Stimulated activated CD4-positive, alpha-beta T cell treated with anti-CD3 and anti-CD28 coated beads, Interleukin-4, amount 100 ng/mL, for 48 hours (primary cell): ENCODE data around the gene SRSF1.
"Not testable (repeated sequence)": the region's sequence is repeated elsewhere in the genome, so short reads cannot be mapped to it uniquely, and the experiment has no call there.

Experiments used
- DNase-seq, 2 donors: peaks; one replicate each; pipeline ENCODE4 v3.0.0-alpha.2; 2020; ENCODE audit warnings: low read depth in 2 of 2

The SRSF1 gene

DNA sequence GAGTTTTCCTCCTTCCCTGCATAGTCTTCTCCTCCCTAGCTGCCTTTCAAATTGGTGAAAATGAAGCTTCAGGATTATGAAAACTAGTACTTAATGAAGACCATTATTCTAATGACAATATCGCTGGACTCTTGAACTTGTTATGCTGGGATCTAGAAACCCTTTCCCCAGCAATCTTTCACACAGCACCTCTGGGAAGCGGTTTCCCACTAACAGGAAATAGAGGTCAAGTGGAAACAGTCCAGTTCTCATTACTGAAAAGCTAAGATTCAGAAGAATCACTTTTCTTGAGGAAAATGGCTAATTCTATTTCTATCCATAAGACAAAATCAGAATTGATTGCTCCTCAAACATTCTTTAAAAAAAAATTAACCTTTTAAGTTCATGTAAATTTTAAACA lies 17.0 kb downstream of the SRSF1 start:
- no peak for DNase-seq

DNA sequence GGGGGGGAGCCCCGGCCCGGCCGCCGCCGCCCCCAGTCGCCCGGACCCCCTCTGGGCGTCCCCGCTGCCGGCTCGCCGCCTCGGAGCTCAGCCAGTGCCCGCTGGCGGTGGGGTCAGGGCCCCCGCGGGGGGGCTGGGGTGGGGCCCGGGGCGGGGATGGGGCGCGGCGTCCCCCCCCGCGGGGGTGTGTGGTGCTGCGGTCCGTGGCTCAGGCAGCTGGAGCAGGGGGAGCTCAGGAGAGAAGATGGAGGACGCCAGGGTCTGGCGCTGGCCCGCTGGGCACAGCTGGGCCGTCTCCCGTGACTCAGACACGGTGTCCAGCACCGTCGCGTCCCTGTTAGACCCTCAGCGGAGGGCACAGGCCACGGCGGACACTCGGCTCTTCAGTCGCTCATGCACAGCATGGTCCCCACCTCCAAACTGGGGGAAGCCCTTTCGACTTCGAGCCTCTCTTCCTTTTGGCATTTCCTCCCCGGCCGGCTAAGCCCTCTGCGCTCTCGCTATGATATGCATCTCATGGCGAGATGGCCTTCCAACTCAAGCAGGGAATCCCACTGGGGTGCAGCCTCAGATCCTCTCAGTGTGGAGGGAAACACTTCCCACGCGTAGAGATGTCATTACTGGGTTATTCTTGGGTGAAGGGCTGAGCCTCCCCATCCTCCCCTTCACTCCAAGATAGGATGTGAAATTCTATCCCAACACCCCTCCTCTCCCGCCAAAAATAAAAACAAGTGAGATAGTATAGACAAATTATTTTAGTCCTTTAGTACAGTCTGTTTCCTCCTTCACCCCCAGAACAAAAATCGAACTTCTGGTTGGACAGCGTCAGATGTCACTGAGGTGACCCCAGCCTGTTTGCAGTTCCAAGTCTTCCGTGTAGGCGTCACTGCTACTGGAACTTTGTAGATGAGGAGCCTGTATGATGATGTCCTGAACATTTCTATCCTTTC lies 18.5 kb downstream of the SRSF1 start:
- DNase-seq = peak in 1 of 2 donors; percentile 23

DNA sequence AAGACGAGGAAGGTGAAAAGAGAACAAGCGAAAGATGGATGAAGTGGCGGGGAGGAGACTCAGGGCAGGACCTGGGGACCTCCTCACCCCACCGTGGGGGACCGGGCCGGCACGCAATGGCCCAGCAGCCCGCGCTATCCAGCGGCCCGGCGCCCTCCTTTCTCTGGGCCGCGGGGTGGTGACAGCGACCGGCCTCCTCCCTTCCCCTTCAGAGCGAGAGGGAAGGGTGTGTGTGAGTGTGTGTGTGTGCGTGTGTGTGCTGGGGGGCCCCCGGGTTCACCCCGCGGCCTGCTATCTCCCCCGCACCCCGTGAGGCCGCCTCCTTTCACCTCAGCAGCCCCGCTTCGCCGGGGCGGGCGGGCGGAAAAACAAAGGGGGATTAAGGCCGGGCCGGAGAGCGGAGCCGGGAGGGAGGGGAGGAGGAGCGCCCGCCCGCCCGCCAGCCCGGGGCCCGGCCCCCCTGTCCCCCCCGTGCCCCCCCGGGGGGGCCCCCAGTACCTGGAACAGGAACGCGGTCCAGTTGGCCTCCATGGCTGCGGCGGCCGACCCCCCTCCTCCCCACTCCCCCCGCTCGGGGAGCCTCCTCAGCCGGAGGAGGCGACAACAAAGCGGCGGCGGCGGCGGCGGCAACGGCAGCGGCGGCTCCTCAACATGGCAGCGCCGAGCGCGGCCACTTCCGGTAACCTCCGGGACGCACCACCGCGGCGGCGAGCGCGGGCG lies 19.3 kb downstream of the SRSF1 start, which contains the start of gene VEZF1:
TSS of gene VEZF1 (minus strand) at position 674 of the 720 bp plus-strand sequence. CDS start at position 531, 143 bp downstream.
- DNase-seq = peak; percentile 72 to 73

DNA sequence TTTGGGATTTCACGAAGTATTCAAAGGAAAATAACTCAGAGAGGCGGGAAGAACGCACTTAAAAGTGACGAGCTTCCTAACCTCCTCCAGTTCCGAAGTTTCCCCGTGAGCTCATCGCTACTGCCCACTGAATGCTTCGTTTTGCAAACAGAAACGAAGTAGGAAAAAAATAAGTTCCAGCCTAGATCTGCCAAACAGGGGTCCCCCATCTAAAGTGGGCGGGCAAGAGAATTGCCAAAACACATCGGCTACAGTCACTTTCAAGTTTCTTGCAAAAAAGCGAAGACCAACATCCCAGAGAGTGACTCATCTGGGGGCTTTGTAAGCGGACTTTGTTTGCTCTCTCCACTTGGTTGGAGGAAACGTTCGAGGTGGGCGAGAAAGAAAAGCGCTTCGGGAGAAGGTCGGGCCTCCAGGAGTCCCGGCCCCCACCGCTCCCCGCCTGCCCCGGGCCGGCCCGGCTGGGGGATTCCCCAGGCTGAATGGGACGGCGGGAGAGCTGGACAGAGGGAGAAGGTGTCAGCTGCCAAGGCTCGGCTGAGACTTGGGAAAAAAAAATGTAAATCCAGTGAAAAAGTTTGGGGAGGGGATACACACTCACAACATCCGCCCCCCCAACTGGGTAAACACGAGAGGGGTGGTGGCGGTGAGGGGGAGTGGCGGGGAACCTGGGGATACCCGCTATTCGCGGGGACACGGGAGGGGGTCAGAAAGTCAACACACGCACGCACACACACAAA lies 20.0 kb downstream of the SRSF1 start:
- peak in 1 of 2 donors; percentile 21 for DNase-seq

DNA sequence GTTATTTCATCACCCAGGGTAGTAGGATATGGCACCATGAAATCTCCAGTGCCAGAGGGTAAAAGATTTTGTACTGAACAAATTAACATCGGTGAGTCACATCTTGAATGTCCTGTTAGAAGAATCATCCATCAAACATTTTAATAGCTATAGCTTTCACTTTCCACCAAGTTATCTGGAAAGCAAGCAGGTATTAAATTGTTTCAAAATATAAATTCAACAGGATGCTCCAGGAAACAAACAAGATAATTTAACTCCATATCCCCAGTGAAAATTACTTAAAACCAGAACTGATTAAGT lies 21.4 kb downstream of the SRSF1 start:
- no peak for DNase-seq

DNA sequence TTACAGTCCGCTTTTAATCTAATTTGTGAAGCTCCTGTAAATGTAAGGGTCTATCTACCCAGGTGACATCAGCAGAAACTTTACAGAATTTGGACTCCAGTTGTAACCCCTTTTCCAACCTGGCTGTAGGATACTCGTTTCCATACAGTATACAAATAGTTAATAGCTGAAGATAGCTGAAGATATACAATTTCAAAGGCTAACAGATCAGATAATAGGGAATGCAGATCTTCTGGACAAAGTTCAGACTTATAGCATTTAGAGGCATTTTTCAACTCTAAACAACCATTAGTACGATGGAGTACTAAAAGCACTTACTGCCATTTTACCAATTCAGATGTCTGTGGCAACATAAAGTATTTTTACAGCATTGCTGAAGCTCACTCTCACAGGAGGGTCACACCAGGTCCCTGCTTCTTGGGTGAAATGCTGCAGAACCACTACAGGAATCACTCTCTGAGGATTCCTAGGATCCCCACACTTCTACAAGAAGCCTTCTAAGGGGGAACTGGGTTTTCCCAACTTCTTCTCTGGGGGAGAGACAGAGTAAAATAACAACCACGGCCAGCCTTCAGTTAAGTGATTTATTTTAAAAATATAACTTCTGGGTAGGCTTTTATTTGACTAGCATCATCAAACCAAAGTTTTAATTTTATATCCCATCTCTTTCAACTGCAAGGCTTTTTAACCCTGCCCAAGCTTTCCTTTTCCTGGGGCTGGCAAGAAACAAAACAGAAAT lies 21.9 kb downstream of the SRSF1 start:
- DNase-seq = no peak

DNA sequence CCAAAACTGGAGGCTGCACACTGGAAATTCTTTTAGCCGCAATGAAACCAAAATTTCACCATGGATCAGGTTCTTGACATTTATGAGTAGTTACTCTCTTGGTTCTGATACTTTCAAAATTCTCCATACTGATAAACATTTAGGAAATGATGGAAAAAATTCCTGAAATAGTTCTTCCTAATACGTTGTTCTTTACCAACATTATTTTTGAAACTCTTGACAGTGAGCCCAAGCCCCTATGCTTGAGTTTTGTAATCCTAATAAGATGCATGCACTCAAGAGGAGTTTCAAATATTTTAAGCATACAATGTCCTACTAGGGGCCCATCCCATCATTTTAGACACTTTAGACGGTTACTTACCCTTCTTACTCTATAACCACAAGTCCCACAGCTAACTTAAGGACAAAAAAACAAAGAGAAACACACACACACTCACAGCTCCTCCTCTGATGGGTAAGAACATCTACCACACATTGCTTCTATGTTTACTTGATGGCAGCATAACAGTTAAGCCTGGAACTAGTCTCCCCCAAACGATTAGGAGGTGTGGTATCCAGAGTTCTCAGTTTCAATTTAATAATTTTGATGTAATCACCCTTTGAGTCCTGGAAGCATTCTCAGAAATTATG lies 22.7 kb downstream of the SRSF1 start:
- DNase-seq = no peak

DNA sequence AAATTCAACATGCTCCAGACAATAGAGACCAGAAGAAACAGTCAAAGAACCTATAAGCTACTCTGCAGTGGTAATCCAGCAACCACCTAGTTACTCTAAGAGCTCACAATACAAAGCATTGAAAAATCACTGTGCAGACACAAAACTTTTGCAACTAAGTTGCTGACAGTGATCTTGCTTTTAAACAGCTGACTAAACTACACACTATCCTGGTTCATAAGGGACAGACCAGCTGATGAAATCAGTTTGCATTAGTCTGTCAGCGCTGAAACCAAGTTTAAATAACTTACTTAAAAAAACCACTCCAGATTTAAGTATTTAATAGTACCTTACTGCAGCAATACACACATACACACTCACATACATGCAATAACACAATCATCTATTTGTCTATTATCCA lies 23.6 kb downstream of the SRSF1 start:
- no peak for DNase-seq

DNA sequence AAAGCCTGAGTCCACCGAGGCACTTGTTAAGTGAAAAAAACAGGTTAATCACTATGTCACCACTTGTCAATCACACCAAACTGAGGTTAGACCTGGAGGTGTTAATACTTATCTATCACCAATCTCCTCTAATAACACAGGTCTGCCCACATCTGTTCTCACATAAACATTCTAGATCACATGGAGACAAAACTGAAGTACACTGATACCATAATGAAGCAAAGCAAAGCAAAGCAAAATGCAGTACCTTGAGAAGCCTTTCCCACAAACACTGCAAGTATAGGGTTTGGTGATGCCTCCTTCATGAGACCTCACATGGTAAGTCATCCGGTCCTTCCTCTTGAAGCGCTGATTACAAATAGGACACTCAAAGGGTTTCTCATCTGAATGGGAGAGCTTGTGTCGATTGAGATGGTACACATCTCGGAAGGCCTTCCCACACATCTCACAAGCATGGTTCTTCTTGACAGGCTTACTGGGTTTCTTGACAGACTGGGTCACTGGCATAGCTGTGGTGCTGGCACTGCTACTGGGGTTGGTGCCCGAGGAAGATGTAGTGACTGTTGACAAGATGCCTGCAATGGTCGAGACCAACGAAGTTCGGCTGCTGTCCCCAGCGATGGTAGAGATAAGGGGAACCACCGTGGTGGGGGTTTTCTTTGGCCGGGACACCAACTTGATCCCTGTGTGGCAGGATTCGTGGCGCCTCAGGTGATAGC lies 24.4 kb downstream of the SRSF1 start:
- DNase-seq = no peak

DNA sequence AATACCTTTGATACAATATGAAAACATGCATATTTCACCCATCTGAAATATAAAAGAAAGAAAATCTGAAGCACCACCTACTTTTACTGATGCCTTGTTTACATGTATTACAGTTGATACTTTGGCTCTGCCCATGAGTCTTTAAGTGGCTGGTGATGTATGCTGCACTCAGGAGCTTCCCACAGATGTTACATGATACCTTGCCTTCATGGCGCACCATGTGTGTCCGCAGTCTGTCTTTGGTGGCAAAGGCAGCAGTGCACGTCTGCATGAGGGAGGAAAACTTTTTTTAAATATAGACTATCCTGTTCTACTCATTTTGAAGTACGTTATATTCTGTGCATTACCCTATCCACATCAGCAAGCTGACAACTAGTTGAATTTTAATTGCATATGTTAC lies 26.5 kb downstream of the SRSF1 start:
- DNase-seq = no peak

DNA sequence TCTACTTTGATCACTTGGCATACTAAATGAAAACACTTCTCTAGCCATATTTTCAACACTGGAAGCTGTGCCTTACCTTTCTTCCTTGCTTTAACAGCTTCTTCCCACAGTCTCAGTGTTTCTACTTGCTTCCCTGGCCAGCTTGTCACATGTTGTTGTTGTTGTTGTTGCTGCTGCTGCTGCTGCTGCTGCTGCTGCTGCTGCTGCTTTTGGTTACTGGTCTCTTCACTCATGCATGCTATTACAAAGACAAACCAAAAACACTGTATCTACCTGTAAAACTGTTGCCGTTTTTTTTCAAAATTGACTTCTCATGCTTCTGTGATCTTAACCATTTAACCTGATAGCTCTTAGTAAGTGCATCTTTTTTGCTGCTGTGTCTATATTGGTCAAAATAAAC lies 28.0 kb downstream of the SRSF1 start:
- DNase-seq = no peak

DNA sequence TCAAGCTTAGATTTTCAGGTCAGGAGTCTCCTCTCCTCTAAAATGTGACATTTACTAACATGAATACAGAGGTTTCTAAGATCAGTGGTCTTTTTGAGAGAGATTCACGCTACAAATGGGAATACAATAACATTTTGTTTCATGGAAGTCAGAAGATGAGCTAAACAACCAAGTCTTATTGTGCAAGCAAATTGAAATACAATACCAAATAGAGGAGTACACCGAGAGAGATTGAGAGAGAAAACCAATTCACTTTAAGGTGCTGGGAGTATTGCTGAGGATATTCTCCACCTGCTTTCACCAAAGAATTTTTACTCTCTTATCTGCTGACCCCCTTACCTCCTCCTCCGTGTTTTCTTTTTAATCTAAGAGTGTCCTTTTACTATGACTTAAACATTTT lies 30.5 kb downstream of the SRSF1 start:
- no peak for DNase-seq

DNA sequence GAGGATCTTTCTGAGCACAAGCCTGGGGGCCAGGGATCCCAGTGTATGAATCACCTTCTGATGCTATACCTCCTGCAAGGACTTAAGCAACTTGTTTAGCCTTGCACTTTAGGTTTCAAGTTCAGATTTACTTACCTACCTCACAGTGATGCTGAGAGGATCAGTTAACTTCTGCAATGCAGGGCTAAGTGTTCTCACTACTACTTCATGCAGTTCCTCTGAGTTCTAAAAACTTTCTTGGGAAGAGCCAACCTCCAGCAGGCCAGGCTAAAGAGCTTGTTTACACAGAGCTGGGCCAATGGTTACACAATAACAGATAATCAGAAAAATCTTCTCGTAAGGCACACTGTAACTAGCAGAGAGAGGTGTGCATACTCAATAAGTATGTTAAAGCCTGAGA lies 32.0 kb downstream of the SRSF1 start:
- no peak for DNase-seq

DNA sequence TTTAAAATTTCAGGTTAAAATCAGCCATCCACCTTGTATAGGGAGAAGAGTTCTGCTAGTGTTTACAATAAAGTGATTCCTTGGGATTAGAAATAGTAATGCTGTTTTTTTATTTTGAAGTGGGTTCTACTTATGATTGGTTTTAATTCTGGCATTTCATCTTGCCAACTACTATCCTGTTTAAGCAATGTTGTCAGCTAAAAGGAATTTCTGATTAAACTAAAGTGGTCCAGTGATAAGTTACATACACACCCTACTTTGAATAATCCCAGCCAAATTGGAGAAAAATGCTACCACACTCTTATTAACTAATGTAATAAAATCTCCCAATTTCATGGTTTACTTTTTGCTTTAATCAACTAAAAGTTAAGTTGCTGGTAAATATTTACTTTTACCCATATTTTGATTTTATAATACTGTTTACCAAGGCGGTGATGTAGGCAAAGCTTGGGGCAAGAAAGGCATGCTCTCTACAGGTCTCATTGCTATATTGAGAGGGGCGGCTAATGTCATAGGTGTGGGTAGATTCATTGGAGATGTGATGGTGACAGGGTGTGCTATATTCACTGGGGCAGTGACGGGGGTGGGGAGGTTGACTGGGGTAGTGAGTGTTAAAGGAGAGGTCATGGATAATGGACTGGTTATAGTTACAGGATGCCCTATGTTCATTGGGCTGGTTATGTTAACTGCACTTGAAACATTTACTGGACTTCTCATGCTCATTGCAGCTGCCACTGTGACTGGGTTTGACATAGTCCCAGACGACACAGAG lies 32.8 kb downstream of the SRSF1 start:
- not testable (repeated sequence) for DNase-seq

DNA sequence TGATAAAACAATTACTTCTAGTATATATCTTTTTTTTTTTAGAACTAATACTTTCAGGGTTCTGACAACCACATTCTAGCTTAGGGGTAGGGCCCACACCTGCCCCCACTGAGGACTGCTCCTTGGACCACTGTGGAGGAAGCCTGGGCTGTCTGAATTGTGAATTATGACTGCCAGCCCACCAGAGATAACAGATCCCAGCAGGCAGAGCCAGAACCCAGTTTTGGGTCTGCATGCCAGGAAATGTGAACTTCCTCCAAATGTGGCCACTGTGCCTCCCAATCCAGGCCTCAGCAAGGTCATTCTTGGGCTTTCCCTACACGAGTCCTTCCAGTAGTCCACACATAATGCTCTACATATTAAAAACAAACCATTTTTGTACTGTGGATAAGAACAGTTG lies 34.9 kb downstream of the SRSF1 start:
- DNase-seq = no peak

DNA sequence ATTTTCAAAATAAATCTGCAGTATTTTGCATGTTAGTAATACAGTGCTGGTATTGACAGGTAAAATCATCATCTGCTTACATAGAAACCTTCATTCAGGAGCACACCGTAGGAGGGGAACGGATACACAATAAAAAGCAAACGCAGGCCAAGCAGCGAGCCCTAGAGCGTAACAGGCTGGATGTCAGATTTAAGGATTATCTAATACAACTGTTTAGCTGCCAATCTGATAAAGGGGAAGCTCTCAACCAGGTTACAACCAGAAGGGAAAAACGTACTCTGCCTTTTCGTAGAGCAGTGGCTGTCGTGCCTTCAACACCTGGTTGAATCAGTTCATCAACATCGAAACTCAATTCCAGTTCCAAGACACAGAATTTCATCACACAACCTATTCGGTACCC lies 35.5 kb downstream of the SRSF1 start:
- DNase-seq = no peak

DNA sequence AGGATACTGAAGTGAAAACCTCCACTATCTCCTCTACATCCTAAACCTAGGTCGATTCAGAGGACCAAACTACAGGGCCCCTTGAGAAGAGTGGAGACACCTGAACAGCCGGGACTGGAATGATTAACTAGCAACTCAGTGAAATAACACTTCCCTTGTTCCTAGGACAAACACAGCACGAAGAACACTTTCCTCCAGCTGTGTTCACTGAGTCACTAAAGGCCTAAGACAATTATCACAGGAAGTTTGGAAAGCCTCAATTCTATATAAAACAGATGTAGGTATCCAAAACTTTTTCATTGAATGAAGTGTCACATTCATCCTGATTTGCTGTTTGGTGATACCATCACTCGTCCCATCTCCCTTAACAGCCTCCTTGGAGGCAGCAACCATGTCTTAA lies 36.3 kb downstream of the SRSF1 start:
- DNase-seq = no peak

DNA sequence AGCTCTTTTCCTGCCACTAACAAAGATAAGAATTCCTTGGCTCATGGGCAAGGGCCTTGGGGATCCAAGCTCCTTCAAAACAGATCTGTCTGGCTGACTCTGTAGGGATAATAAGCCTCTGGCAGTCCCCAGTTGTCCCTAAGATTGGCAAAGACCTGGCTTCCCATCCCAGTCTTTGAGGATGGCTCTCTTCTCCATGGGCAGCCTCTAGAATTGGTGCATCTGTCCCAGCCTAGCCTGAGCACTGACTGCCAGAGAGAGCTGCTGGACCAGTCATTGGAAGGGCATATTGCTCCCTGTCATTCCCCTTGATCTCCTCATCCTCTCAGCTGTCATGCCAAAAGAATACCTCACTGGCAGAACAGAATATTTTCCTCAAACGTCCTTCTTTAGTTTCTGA lies 38.6 kb downstream of the SRSF1 start:
- DNase-seq = no peak

DNA sequence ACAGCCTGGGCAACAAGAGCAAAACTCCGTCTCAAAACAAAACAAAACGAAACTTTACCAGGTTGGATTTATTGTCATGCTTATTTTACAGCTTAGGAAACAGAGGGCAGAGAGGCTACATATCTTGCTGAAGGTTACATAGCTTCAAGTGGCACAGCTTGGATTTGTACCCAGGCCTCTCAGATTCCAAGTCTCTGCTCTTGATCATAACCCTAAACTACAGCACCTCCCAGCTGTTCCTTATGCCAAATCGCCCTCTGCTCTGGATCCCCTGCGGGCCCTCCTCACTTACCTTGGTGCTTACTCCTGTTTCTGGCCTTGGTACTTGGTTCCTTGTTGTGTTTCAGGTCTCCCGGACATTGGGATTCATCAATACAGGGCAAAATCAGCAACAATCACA lies 40.2 kb downstream of the SRSF1 start:
- no peak for DNase-seq

DNA sequence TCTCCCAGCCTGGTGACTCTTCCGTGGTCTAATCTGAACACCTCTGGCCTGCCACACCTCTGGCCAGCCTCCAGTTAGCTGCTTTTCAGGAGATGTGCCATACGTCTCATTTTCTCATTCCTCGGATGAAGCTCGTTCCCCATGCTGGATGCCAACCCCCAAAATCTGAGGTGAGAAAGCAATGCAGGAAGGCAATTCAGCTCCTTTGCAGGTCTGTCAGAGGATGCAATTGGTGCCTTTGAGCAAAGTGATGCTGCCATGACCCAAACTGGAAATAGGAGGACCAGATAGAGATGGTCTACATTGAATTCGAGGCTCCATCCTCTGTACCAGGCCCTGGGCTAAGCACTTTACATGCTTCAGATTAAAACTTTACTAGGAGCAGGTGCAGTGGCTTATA lies 40.8 kb downstream of the SRSF1 start:
- DNase-seq = no peak
